GM21447 (cell line): ENCODE measurements around the gene ATG4A.

ENCODE experiments used
- ATAC-seq: cut with Tn5 transposase; IDR thresholded peaks from one replicate; pipeline ENCODE4 v1.9.1; 2021; ENCODE audit not compliant: unreplicated experiment

Gene ATG4A

GRCh38 chrX:108168961-108169740 lies 77.6 kb downstream of the ATG4A start:
- ATAC-seq: no peak

GRCh38 chrX:108169768-108170167 lies 78.2 kb downstream of the ATG4A start:
- ATAC-seq: no peak

- ATAC-seq: no peak
These were observed 80.1 kb downstream of the ATG4A start for GRCh38 chrX:108171671-108172070.

- ATAC-seq: no peak
These were observed 82.3 kb downstream of the ATG4A start for GRCh38 chrX:108173874-108174273.

GRCh38 chrX:108177351-108178142 lies 86.0 kb downstream of the ATG4A start:
- ATAC-seq: no peak

GRCh38 chrX:108178143-108178498 lies 86.5 kb downstream of the ATG4A start:
- no peak for ATAC-seq

GRCh38 chrX:108186811-108187210 lies 95.2 kb downstream of the ATG4A start:
- ATAC-seq: no peak

- no peak for ATAC-seq
These were observed 106.8 kb downstream of the ATG4A start for GRCh38 chrX:108198420-108198819.

GRCh38 chrX:108199041-108199440 lies 107.5 kb downstream of the ATG4A start:
- ATAC-seq: no peak

- ATAC-seq: no peak
These were observed 108.1 kb downstream of the ATG4A start for GRCh38 chrX:108199691-108200090.

GRCh38 chrX:108203540-108203939 lies 112.0 kb downstream of the ATG4A start:
- ATAC-seq: no peak
